Mesenchymal stem cell (in vitro differentiated cells and primary cell): ENCODE measurements around the gene GNG10. TPM values are rescaled to one million over a fixed set of nuclear protein-coding genes. Genes with fewer than 3 reads are reported as not detected.
"Not testable (repeated sequence)": the region's sequence is repeated elsewhere in the genome, so short reads cannot be mapped to it uniquely, and the experiment has no call there.

Experiments used
- DNase-seq: peaks from one replicate; pipeline ENCODE4 v3.0.0-alpha.2; 2013
- H2AFZ ChIP-seq: one replicate; pipeline ENCODE4 v1.6.1; 2013; ENCODE audit warnings: low read depth, mild to moderate bottlenecking, control low read depth, inconsistent platforms, low read length, moderate library complexity
- H2AK5ac ChIP-seq: 2 replicates; pipeline ENCODE4 v1.6.1; 2013; ENCODE audit warnings: low read length, moderate library complexity, mild to moderate bottlenecking, inconsistent platforms; ENCODE audit not compliant: severe bottlenecking
- H2BK120ac ChIP-seq: one replicate; pipeline ENCODE4 v1.6.1; 2013; ENCODE audit warnings: low read depth, mild to moderate bottlenecking, inconsistent platforms, low read length, moderate library complexity
- H2BK12ac ChIP-seq, 2 experiments: one replicate each; pipeline ENCODE4 v1.6.1; 2013; ENCODE audit warnings: inconsistent platforms in 2 of 2, low read length in 2 of 2, mild to moderate bottlenecking in 2 of 2, moderate library complexity in 2 of 2, control low read depth in 1 of 2
- H2BK15ac ChIP-seq: one replicate; pipeline ENCODE4 v1.6.1; 2013; ENCODE audit warnings: mild to moderate bottlenecking, low read depth, inconsistent platforms; ENCODE audit not compliant: poor library complexity, severe bottlenecking
- H2BK5ac ChIP-seq: 2 replicates; pipeline ENCODE4 v1.6.1; 2013; ENCODE audit warnings: low read depth, mild to moderate bottlenecking, low read length, control low read depth, inconsistent platforms; ENCODE audit not compliant: poor library complexity, severe bottlenecking
- H3K14ac ChIP-seq, 2 experiments: one replicate each; pipeline ENCODE4 v1.6.1; 2013; ENCODE audit warnings: inconsistent platforms in 2 of 2, low read length in 2 of 2, control low read depth in 1 of 2, mild to moderate bottlenecking in 1 of 2, moderate library complexity in 1 of 2
- H3K18ac ChIP-seq, 2 experiments: one replicate each; pipeline ENCODE4 v1.6.1; 2013; ENCODE audit warnings: inconsistent platforms in 2 of 2, low read length in 2 of 2, control low read depth in 1 of 2, low read depth in 1 of 2, mild to moderate bottlenecking in 1 of 2
- H3K23ac ChIP-seq, 2 experiments: one replicate each; pipeline ENCODE4 v1.6.1; 2013; ENCODE audit warnings: inconsistent platforms in 2 of 2, low read length in 2 of 2, mild to moderate bottlenecking in 2 of 2, moderate library complexity in 2 of 2, control low read depth in 1 of 2
- H3K27ac ChIP-seq: 2 replicates; pipeline ENCODE4 v1.5.1; 2013; ENCODE audit warnings: mild to moderate bottlenecking, moderate library complexity, low read length, control low read depth, inconsistent platforms; ENCODE audit not compliant: poor library complexity, severe bottlenecking
- H3K27me3 ChIP-seq, 2 experiments: 2 replicates each; pipeline versions ENCODE4 v1.6.1 to v1.7.0; 2013; ENCODE audit warnings: low read length in 2 of 2, mild to moderate bottlenecking in 2 of 2, moderate library complexity in 2 of 2, control low read depth in 1 of 2, inconsistent platforms in 1 of 2; ENCODE audit not compliant: control insufficient read depth in 1 of 2, insufficient read depth in 1 of 2
- H3K36me3 ChIP-seq, 2 experiments: 2 replicates each; pipeline versions ENCODE4 v1.6.1 to v1.7.0; 2013; ENCODE audit warnings: low read length in 2 of 2, control low read depth in 1 of 2, inconsistent platforms in 1 of 2, low read depth in 1 of 2, mild to moderate bottlenecking in 1 of 2; ENCODE audit not compliant: insufficient read depth in 2 of 2, control insufficient read depth in 1 of 2
- H3K4ac ChIP-seq, 2 experiments: one replicate each; pipeline ENCODE4 v1.6.1; 2013; ENCODE audit warnings: inconsistent platforms in 2 of 2, low read length in 2 of 2, mild to moderate bottlenecking in 2 of 2, moderate library complexity in 2 of 2, control low read depth in 1 of 2, low read depth in 1 of 2
- H3K4me1 ChIP-seq: 2 replicates; pipeline ENCODE4 v1.6.1; 2013; ENCODE audit warnings: low read depth, low read length, control low read depth; ENCODE audit not compliant: control insufficient read depth, insufficient read depth
- H3K4me2 ChIP-seq: 2 replicates; pipeline ENCODE4 v1.6.1; 2013; ENCODE audit warnings: low read length, mild to moderate bottlenecking, inconsistent platforms; ENCODE audit not compliant: poor library complexity, severe bottlenecking
- H3K4me3 ChIP-seq, 2 experiments: 2 replicates each; pipeline versions ENCODE4 v1.5.1 to v1.7.0; 2013; ENCODE audit warnings: low read length in 2 of 2, mild to moderate bottlenecking in 2 of 2, control low read depth in 1 of 2, low read depth in 1 of 2; ENCODE audit not compliant: insufficient read depth in 1 of 2
- H3K79me1 ChIP-seq: replicated peaks from 2 replicates; pipeline ENCODE4 v1.6.1; 2013; ENCODE audit warnings: mild to moderate bottlenecking, control low read depth, low read length, inconsistent platforms; ENCODE audit not compliant: poor library complexity, severe bottlenecking
- H3K9ac ChIP-seq: 2 replicates; pipeline ENCODE4 v1.7.0; 2013; ENCODE audit warnings: mild to moderate bottlenecking, low read length, moderate library complexity
- H3K9me3 ChIP-seq: 2 replicates; pipeline ENCODE4 v1.7.0; 2013; ENCODE audit warnings: mild to moderate bottlenecking, low read length; ENCODE audit not compliant: control insufficient read depth
- H4K8ac ChIP-seq: one replicate; pipeline ENCODE4 v1.6.1; 2013; ENCODE audit warnings: inconsistent platforms, mild to moderate bottlenecking, low read length, moderate library complexity
- H4K91ac ChIP-seq: one replicate; pipeline ENCODE4 v1.6.1; 2013; ENCODE audit warnings: mild to moderate bottlenecking, low read length, inconsistent platforms
- WGBS: methylation state at CpG from one replicate; pipeline ENCODE4 v1.1.7; 2013; ENCODE audit warnings: mixed read lengths; 5-methylcytosine and 5-hydroxymethylcytosine counted together
- polyA plus RNA-seq, 2 experiments: library from polyadenylated mRNA; stranded (reverse); fragments of 200-250 nt; gene quantifications; one replicate each; pipeline ENCODE4 v1.2.3, GENCODE V29; 2013

Gene GNG10
- polyA plus RNA-seq (2013, experiment 1 of 2) = 56.0 TPM
- polyA plus RNA-seq (2013, experiment 2 of 2) = 59.4 TPM

- Histone ChIP-seq H2BK15ac (peak within 1 kb of the TSS; percentile 5), H3K4me2 (peak within 1 kb of the TSS; percentile 97), H3K14ac (peak within 1 kb of the TSS; percentile 40 to 97), H3K27me3 (no peaks in the 10 kb centered on the region), H3K9ac (peak within 1 kb of the TSS; percentile 86), H3K27ac (peak within 1 kb of the TSS; percentile 32), H3K36me3 (peaks cover 0 to 13% of the 10 kb centered on the region in 2 experiments), H3K9me3 (no peaks in the 10 kb centered on the region), H3K79me1 (peaks cover 18% of the 10 kb centered on the region), H2BK12ac (peak within 1 kb of the TSS; percentile 41 to 63), H3K23ac (no peak within 1 kb of the TSS), H4K8ac (peak within 1 kb of the TSS; percentile 53), H3K4me1 (peaks cover 9% of the 10 kb centered on the region), H2AFZ (peak within 1 kb of the TSS; percentile 85), H2BK5ac (no peak within 1 kb of the TSS), H2BK120ac (peak within 1 kb of the TSS; percentile 84), H3K18ac (peak within 1 kb of the TSS; percentile 71 to 90), H2AK5ac (no peak within 1 kb of the TSS), H3K4me3 (peak within 1 kb of the TSS; percentile 88 to 95), H3K4ac (peak within 1 kb of the TSS in 1 of 2 experiments; percentile 58), H4K91ac (peak within 1 kb of the TSS; percentile 36)
- DNase-seq = peak; percentile 62
- WGBS = under 1% methylated on average over 38 of the region's 61 CpGs
These were observed at the start of gene GNG10 for GRCh38 chr9:111661150-111661801. TSS of gene GNG10 (plus strand) at chr9:111661605. CDS start at chr9:111661635, 30 bp downstream.

- Histone ChIP-seq H3K18ac (no peak overlapping the region), H3K4ac (no peak overlapping the region), H4K8ac (no peak overlapping the region), H3K23ac (no peak overlapping the region), H2BK5ac (no peak overlapping the region), H3K79me1 (no peaks in the 10 kb centered on the region), H2BK15ac (no peak overlapping the region), H3K27me3 (peaks cover 11 to 47% of the 10 kb centered on the region in 2 experiments), H3K36me3 (no peaks in the 10 kb centered on the region), H2BK12ac (no peak overlapping the region), H2AK5ac (no peak overlapping the region), H4K91ac (no peak overlapping the region), H2BK120ac (no peak overlapping the region), H3K14ac (no peak overlapping the region), H3K4me3 (no peak overlapping the region), H3K4me2 (no peak overlapping the region), H3K27ac (no peak overlapping the region), H3K9me3 (no peaks in the 10 kb centered on the region), H3K4me1 (no peaks in the 10 kb centered on the region), H2AFZ (no peak overlapping the region), H3K9ac (no peak overlapping the region)
- WGBS = 89% methylated on average over 3 of the region's 4 CpGs
- no peak for DNase-seq
These were observed 47.9 kb upstream of the GNG10 start for GRCh38 chr9:111613436-111614040.

- Histone ChIP-seq H3K4ac (no peak overlapping the region), H3K27ac (no peak overlapping the region), H3K27me3 (peaks cover 11 to 34% of the 10 kb centered on the region in 2 experiments), H2BK12ac (no peak overlapping the region), H2AFZ (no peak overlapping the region), H3K79me1 (no peaks in the 10 kb centered on the region), H4K91ac (no peak overlapping the region), H3K9ac (no peak overlapping the region), H3K18ac (no peak overlapping the region), H2BK120ac (no peak overlapping the region), H3K36me3 (no peaks in the 10 kb centered on the region), H3K4me1 (no peaks in the 10 kb centered on the region), H3K23ac (no peak overlapping the region), H3K4me2 (no peak overlapping the region), H4K8ac (no peak overlapping the region), H3K14ac (no peak overlapping the region), H3K4me3 (no peak overlapping the region), H2BK5ac (no peak overlapping the region), H2BK15ac (no peak overlapping the region), H2AK5ac (no peak overlapping the region), H3K9me3 (no peaks in the 10 kb centered on the region)
- DNase-seq = no peak
- WGBS = 84% methylated on average over 3 of the region's 3 CpGs
These were observed 45.5 kb upstream of the GNG10 start for GRCh38 chr9:111615928-111616327.

GRCh38 chr9:111617349-111617748, 44.1 kb upstream of the GNG10 start:
- DNase-seq, H2BK12ac ChIP-seq, H4K91ac ChIP-seq, H3K9me3 ChIP-seq, H3K4me2 ChIP-seq, H2BK5ac ChIP-seq, H3K18ac ChIP-seq, H3K14ac ChIP-seq, H3K4me1 ChIP-seq, H2BK120ac ChIP-seq, H4K8ac ChIP-seq, H3K27ac ChIP-seq, H3K4ac ChIP-seq, H2AFZ ChIP-seq, H3K4me3 ChIP-seq, H2BK15ac ChIP-seq, H3K23ac ChIP-seq, H3K79me1 ChIP-seq, H3K9ac ChIP-seq, H2AK5ac ChIP-seq, H3K36me3 ChIP-seq: not testable (repeated sequence)
- H3K27me3 ChIP-seq = peaks cover 11 to 23% of the 10 kb centered on the region in 2 experiments
- over 99% methylated on average over 13 of the region's 29 CpGs for WGBS
